Measurements from ENCODE around the gene TREM1. TPM values are rescaled to one million over a fixed set of nuclear protein-coding genes. Genes with fewer than 3 reads are reported as not detected.

TREM1 gene
- total RNA-seq, 1 donor from 2014 or later, result 0.38 TPM

DNA sequence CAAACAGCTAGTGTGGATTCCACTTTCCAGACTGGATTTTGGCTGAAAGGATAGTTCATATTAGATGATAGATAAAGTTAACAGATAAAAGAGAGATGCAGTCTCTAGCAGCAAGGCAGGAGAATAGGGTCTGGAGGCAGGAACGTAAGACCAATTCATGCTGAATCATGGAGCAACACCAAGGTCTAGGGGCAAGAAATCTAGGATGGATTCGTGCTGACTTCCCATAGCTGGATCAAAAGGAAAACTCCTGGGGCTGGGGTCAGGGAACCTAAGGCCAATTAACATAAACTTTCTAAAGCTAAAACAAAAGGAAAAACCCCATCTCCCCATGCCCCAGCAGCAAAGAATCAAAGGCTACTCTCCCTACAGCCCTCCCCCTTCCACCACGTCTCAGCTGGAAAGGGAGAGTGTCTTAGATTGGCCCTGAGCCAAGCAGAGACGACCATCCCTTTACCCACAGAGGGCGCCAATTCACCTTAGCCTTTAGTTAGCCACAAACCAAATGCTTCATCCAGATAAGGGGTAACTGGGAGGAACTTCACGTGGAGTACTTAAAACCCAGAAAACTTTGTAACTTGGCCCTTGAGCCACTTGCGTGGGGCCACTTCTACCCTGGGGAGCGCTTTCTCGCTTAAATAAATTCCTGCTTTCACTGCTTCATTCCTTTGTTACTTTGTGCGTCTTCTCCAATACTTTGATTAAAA lies 7.6 kb downstream of the TREM1 start:
- TF ChIP-seq, protein P1, sequence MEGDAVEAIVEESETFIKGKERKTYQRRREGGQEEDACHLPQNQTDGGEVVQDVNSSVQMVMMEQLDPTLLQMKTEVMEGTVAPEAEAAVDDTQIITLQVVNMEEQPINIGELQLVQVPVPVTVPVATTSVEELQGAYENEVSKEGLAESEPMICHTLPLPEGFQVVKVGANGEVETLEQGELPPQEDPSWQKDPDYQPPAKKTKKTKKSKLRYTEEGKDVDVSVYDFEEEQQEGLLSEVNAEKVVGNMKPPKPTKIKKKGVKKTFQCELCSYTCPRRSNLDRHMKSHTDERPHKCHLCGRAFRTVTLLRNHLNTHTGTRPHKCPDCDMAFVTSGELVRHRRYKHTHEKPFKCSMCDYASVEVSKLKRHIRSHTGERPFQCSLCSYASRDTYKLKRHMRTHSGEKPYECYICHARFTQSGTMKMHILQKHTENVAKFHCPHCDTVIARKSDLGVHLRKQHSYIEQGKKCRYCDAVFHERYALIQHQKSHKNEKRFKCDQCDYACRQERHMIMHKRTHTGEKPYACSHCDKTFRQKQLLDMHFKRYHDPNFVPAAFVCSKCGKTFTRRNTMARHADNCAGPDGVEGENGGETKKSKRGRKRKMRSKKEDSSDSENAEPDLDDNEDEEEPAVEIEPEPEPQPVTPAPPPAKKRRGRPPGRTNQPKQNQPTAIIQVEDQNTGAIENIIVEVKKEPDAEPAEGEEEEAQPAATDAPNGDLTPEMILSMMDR (IDR thresholded peaks at IDR 0.05; ENCODE audit: unreplicated experiment), result peak; percentile 18
- Mint-ChIP-seq H3K4me3 (ENCODE audit: unreplicated experiment) (no peak overlapping the region), H3K36me3 (ENCODE audit: low read depth, unreplicated experiment) (no peaks in the 10 kb centered on the region), H3K4me1 (ENCODE audit: unreplicated experiment) (peaks cover 3% of the 10 kb centered on the region), H3K9me3 (ENCODE audit: unreplicated experiment) (no peaks in the 10 kb centered on the region), H3K27ac (ENCODE audit: unreplicated experiment) (no peak overlapping the region), H3K27me3 (ENCODE audit: unreplicated experiment) (peaks cover 3% of the 10 kb centered on the region)
- peak; percentile 71 for DNase-seq (ENCODE audit: low spot score)

DNA sequence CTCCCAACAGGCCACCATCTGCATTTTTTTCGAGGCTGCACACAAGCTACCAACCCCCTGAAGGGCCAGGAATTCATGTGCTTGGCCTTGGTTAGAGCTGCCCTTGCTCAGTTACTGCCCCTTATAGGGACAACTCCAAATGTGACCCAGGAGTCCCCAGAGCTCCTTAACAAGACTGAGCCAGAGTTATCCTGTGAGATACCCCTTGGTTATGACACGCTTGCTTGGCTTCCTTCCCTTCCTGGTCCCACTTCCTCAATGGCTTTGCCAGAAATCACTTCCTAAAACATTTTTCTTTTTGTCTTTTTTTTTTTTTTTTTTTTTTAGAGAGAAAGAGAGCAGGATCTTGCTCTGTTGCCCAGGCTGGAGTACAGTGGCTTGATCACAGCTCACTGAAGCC lies 8.9 kb downstream of the TREM1 start:
- Mint-ChIP-seq H3K4me1 (ENCODE audit: unreplicated experiment) (peaks cover 3% of the 10 kb centered on the region), H3K9me3 (ENCODE audit: unreplicated experiment) (no peaks in the 10 kb centered on the region), H3K27ac (ENCODE audit: unreplicated experiment) (no peak overlapping the region), H3K36me3 (ENCODE audit: low read depth, unreplicated experiment) (no peaks in the 10 kb centered on the region), H3K4me3 (ENCODE audit: unreplicated experiment) (no peak overlapping the region), H3K27me3 (ENCODE audit: unreplicated experiment) (peaks cover 3% of the 10 kb centered on the region)
- DNase-seq (ENCODE audit: low spot score), result no peak
- TF ChIP-seq, protein P1 (IDR thresholded peaks at IDR 0.05; ENCODE audit: unreplicated experiment), result no peak

DNA sequence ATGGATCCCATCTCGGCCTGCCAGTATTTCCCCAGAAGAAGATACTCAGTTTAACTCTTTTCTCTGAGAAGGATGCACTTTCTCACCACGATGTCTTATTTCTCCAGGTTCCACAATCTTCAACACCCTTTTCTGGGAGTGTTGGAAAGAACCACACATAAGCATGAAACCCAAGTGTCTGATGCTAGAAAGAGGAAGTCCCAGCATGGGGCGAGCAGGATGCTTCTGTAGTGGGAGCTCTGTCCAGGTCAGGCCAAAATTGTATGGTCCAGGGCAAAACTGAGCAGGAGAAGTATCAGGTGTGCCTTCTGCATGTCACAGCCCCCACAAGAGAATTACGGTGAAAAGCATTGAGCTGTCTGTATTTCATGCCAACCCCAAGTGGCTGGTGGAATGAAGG lies 11.0 kb downstream of the TREM1 start:
- H3K9me3 Mint-ChIP-seq (ENCODE audit: unreplicated experiment), result no peaks in the 10 kb centered on the region
- peaks cover 3% of the 10 kb centered on the region for H3K27me3 Mint-ChIP-seq (ENCODE audit: unreplicated experiment)
- no peak overlapping the region for H3K4me3 Mint-ChIP-seq (ENCODE audit: unreplicated experiment)
- DNase-seq (ENCODE audit: low spot score), result no peak
- TF ChIP-seq, protein P1 (IDR thresholded peaks at IDR 0.05; ENCODE audit: unreplicated experiment), result no peak
- peaks cover 6% of the 10 kb centered on the region for H3K4me1 Mint-ChIP-seq (ENCODE audit: unreplicated experiment)
- H3K36me3 Mint-ChIP-seq (ENCODE audit: low read depth, unreplicated experiment), result no peaks in the 10 kb centered on the region
- no peak overlapping the region for H3K27ac Mint-ChIP-seq (ENCODE audit: unreplicated experiment)

DNA sequence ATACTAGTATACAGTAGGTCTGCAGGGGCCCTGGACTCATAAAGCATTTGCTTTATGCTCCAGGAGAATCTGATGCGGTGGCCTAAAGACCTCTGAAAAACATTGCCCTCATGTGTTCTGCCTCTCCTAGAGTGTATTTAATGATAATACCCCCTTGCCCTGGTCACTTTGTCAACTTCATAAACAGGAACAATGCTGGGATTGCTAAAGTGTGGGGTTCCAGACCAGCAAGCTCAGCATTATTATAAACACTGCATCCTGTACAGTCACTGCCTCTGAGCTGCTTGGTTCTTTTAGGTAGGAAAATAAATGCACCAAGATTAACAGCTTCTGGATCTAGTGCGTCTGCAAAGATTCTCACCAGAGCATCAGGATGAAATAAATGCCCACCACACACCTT lies 12.2 kb downstream of the TREM1 start:
- no peaks in the 10 kb centered on the region for H3K36me3 Mint-ChIP-seq (ENCODE audit: low read depth, unreplicated experiment)
- no peaks in the 10 kb centered on the region for H3K9me3 Mint-ChIP-seq (ENCODE audit: unreplicated experiment)
- peaks cover 3% of the 10 kb centered on the region for H3K27me3 Mint-ChIP-seq (ENCODE audit: unreplicated experiment)
- H3K4me3 Mint-ChIP-seq (ENCODE audit: unreplicated experiment), result no peak overlapping the region
- TF ChIP-seq, protein P1 (IDR thresholded peaks at IDR 0.05; ENCODE audit: unreplicated experiment), result no peak
- H3K4me1 Mint-ChIP-seq (ENCODE audit: unreplicated experiment), result peaks cover 6% of the 10 kb centered on the region
- no peak for DNase-seq (ENCODE audit: low spot score)
- H3K27ac Mint-ChIP-seq (ENCODE audit: unreplicated experiment), result no peak overlapping the region

DNA sequence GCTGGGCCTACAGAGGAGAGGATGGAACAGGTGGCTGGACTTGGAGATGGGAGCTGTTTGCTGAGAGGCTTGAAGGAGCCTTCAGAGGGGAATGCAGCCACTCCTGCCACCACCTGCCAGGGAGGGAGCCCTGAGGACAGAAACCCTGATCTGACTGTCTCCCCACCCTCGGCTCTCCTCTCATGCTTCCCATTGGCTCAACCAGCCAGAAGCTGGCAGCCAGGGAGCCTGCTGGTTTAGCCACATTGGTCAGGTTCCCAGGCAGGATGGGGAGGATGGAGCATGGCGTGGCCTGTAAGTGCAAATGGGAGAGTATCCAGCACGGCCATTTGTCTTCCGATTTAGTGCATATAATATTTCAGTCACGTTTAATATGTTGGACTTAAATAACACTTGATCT lies 12.8 kb downstream of the TREM1 start:
- H3K9me3 Mint-ChIP-seq (ENCODE audit: unreplicated experiment), result no peaks in the 10 kb centered on the region
- H3K27ac Mint-ChIP-seq (ENCODE audit: unreplicated experiment), result no peak overlapping the region
- DNase-seq (ENCODE audit: low spot score), result no peak
- no peak overlapping the region for H3K4me3 Mint-ChIP-seq (ENCODE audit: unreplicated experiment)
- H3K36me3 Mint-ChIP-seq (ENCODE audit: low read depth, unreplicated experiment), result no peaks in the 10 kb centered on the region
- H3K27me3 Mint-ChIP-seq (ENCODE audit: unreplicated experiment), result peaks cover 3% of the 10 kb centered on the region
- H3K4me1 Mint-ChIP-seq (ENCODE audit: unreplicated experiment), result peaks cover 6% of the 10 kb centered on the region
- TF ChIP-seq, protein P1 (IDR thresholded peaks at IDR 0.05; ENCODE audit: unreplicated experiment), result no peak

All from endothelial cell (in vitro differentiated cells).